ENCODE data around the gene PBX1. TPM values are rescaled to one million over a fixed set of nuclear protein-coding genes. Genes with fewer than 3 reads are reported as not detected.

PBX1 gene
- total RNA-seq, 6 donors from 2014 or later = 17.8 to 59.6 (median 38.3) TPM

DNA sequence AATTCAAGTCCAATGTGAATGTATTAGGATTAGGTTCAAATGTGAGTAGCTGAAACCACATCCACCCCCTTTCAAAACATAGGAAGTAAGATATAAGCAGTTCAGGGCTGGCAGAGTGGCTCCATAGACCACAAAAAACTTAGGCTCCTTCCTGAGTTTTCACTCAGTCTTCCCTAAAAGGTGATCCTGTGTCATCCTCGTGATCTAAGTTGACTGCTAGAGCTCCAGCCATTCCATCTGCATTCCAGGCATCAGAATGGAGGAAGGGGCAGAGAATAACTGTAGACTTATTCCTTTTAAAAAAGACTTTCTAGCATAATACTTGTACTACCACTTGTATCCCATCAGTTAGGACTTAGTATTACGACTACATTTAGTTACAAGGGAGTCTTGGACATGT, 204.1 kb downstream of the PBX1 start:
- TF ChIP-seq POLR2AphosphoS5 (IDR thresholded peaks at IDR 0.05) = no peak
- TF ChIP-seq EP300 (IDR thresholded peaks at IDR 0.05) = no peak
- TF ChIP-seq, protein P1, sequence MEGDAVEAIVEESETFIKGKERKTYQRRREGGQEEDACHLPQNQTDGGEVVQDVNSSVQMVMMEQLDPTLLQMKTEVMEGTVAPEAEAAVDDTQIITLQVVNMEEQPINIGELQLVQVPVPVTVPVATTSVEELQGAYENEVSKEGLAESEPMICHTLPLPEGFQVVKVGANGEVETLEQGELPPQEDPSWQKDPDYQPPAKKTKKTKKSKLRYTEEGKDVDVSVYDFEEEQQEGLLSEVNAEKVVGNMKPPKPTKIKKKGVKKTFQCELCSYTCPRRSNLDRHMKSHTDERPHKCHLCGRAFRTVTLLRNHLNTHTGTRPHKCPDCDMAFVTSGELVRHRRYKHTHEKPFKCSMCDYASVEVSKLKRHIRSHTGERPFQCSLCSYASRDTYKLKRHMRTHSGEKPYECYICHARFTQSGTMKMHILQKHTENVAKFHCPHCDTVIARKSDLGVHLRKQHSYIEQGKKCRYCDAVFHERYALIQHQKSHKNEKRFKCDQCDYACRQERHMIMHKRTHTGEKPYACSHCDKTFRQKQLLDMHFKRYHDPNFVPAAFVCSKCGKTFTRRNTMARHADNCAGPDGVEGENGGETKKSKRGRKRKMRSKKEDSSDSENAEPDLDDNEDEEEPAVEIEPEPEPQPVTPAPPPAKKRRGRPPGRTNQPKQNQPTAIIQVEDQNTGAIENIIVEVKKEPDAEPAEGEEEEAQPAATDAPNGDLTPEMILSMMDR (IDR thresholded peaks at IDR 0.05) = no peak
- no peak for TF ChIP-seq POLR2A (IDR thresholded peaks at IDR 0.05)
- Histone ChIP-seq H3K27ac (no peak overlapping the region), H3K27me3 (no peaks in the 10 kb centered on the region), H3K4me1 (peaks cover 0 to 14% (median 0%) of the 10 kb centered on the region in 4 donors), H3K9me3 (no peaks in the 10 kb centered on the region), H3K4me3 (no peak overlapping the region), H3K36me3 (no peaks in the 10 kb centered on the region)
- DNase-seq (no peak), ATAC-seq (ENCODE audit: low FRiP score in 2 of 2) (no peak)
- WGBS, 2 donors = 78 to 81% methylated on average over 2 of the region's 2 CpGs

DNA sequence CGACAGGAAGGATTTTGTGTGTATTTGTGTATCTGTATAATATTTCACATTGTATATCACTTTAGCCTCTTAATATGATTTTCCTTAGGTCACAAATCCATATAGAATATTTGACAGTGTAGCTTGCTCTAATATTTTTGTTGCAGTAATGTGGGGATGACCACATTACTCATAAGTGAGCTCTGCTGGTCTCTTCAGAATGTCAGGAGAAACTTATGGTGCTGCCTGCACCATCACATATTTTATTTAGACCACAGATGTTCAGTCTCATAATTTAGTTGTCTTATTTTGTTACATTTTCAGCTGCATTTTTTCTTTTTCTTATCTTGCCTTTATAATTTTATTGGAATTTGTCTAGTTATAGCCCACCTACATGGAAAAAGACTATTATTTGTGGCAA, 205.3 kb downstream of the PBX1 start:
- DNase-seq (no peak), ATAC-seq (ENCODE audit: low FRiP score in 2 of 2) (no peak)
- no peak overlapping the region for H3K27ac ChIP-seq
- TF ChIP-seq EP300 (IDR thresholded peaks at IDR 0.05) = no peak
- TF ChIP-seq, protein P1 (IDR thresholded peaks at IDR 0.05) = no peak
- no peak for TF ChIP-seq POLR2A (IDR thresholded peaks at IDR 0.05)
- TF ChIP-seq POLR2AphosphoS5 (IDR thresholded peaks at IDR 0.05) = no peak
- WGBS, 2 donors = 95 to 100% methylated on average over 1 of the region's 1 CpG
- H3K4me3 ChIP-seq = no peak overlapping the region
- no peaks in the 10 kb centered on the region for H3K27me3 ChIP-seq
- no peaks in the 10 kb centered on the region for H3K9me3 ChIP-seq
- no peaks in the 10 kb centered on the region for H3K36me3 ChIP-seq
- peaks cover 0 to 14% (median 0%) of the 10 kb centered on the region in 4 donors for H3K4me1 ChIP-seq

DNA sequence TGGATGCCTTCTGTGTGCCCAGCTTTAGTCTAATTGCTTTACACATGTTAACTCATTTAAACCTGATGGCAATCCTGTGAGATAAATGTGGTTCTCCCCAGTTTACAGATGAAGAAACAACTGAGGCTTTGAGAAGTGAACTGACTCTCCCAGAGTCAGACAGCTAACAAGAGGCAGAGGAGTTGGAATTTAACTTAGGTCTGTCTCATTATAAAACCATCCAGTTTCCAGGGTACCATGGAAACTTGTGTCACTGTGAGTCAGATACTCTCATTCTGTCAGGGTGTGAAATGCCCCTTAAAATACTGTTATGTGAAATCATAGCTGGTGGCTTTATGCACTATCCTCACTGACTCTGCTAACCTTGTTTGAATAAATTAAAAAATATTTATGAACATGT, 206.6 kb downstream of the PBX1 start:
- ATAC-seq (ENCODE audit: low FRiP score in 2 of 2) = peak in 1 of 2 donors; percentile 62
- TF ChIP-seq, protein P1 (IDR thresholded peaks at IDR 0.05) = no peak
- TF ChIP-seq POLR2AphosphoS5 (IDR thresholded peaks at IDR 0.05) = no peak
- no peak for TF ChIP-seq POLR2A (IDR thresholded peaks at IDR 0.05)
- no peak overlapping the region for H3K4me3 ChIP-seq
- H3K9me3 ChIP-seq = no peaks in the 10 kb centered on the region
- peak overlapping the region in 2 of 4 donors; percentile 21 to 30 for H3K27ac ChIP-seq
- DNase-seq = no peak
- H3K36me3 ChIP-seq = no peaks in the 10 kb centered on the region
- H3K27me3 ChIP-seq = no peaks in the 10 kb centered on the region
- peaks cover 0 to 8% (median 2%) of the 10 kb centered on the region in 4 donors for H3K4me1 ChIP-seq

DNA sequence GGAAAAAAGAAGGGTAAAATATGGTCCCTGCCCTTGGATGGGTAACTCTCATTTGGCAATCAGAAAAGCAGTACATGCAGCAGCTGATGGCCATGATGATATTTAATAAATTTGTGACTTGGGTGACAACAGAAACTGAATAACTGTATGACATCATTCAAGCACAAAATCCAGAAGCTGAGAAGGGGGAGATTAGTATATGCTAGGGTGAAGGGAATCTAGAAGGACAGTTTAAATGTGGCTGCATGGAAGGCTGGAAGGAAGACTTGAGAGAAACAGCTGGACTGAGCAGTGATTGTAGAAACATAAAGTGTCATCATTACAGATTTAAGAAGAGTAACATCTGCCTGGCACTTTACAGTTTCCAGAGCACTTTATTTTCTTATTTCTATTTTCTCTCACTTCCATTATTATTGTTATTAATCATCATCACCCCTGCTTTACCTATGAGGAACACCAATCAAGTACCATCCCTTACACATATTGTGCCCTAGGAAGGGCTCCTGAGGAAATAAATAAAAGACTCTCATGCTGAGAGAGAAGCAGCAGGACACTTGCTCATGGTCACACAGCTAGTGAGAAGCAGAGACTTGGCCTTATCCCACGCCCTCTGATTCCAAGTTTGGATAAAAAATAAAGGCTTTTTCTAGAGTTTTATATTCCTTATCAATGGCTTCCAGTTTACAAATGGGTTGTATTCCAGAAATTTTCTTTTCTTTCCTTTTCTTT, 207.2 kb downstream of the PBX1 start:
- Histone ChIP-seq H3K27me3 (no peaks in the 10 kb centered on the region), H3K4me1 (peaks cover 4 to 9% (median 7%) of the 10 kb centered on the region in 4 donors), H3K36me3 (no peaks in the 10 kb centered on the region), H3K4me3 (no peak overlapping the region), H3K9me3 (no peaks in the 10 kb centered on the region), H3K27ac (peak overlapping the region in 2 of 4 donors; percentile 37 to 59)
- no peak for DNase-seq
- WGBS, 2 donors = 76 to 88% methylated on average over 1 of the region's 1 CpG
- no peak for ATAC-seq (ENCODE audit: low FRiP score in 2 of 2)
- TF ChIP-seq, protein P1 (IDR thresholded peaks at IDR 0.05) = no peak
- no peak for TF ChIP-seq EP300 (IDR thresholded peaks at IDR 0.05)
- no peak for TF ChIP-seq POLR2A (IDR thresholded peaks at IDR 0.05)
